OCI-LY3 (cell line): Measurements from ENCODE around the gene TCP11.

Source experiments
- H2AFZ ChIP-seq: fragments of 200-600, 300-600 bp; shearing (Covaris generic); 2 replicates; pipeline ENCODE4 v1.6.0; 2014; ENCODE audit warnings: antibody characterized with exemption, low read depth, low read length
- H3K27ac ChIP-seq: fragments of 200-600, 300-600 bp; sonication (generic); 2 replicates; pipeline ENCODE4 v1.5.1; 2014; ENCODE audit warnings: mild to moderate bottlenecking, low read length, moderate library complexity, mixed read lengths
- H3K27me3 ChIP-seq: fragments of 200-600, 300-600 bp; sonication (generic); 2 replicates; pipeline ENCODE4 v1.6.1; 2014; ENCODE audit warnings: low read depth, low read length, mixed read lengths
- H3K36me3 ChIP-seq: fragments of 200-600, 300-600 bp; sonication (generic); replicated peaks from 2 replicates; pipeline ENCODE3; 2014; ENCODE audit warnings: low read depth, low read length, mixed read lengths
- H3K4me1 ChIP-seq: fragments of 300-600, 200-600 bp; sonication (generic); 2 replicates; pipeline ENCODE4 v1.6.1; 2014; ENCODE audit warnings: low read length, mixed read lengths
- H3K4me2 ChIP-seq: fragments of 200-600, 300-600 bp; sonication (generic); 2 replicates; pipeline ENCODE4 v1.6.1; 2014; ENCODE audit warnings: low read length, mixed read lengths
- H3K4me3 ChIP-seq: fragments of 300-600, 200-600 bp; sonication (generic); 2 replicates; pipeline ENCODE4 v1.5.1; 2014; ENCODE audit warnings: antibody characterized with exemption, mild to moderate bottlenecking, low read length, moderate library complexity
- H3K79me2 ChIP-seq: fragments of 300-600, 200-600 bp; shearing (Covaris generic); 2 replicates; pipeline ENCODE4 v1.6.1; 2014; ENCODE audit warnings: mild to moderate bottlenecking, low read length, mixed read lengths
- H3K9ac ChIP-seq: fragments of 300-600, 200-600 bp; shearing (Covaris generic); 2 replicates; pipeline ENCODE4 v1.6.0; 2014; ENCODE audit warnings: mild to moderate bottlenecking, low read length, moderate library complexity
- H3K9me3 ChIP-seq: fragments of 200-600, 300-600 bp; shearing (Covaris generic); 2 replicates; pipeline ENCODE4 v1.6.1; 2014; ENCODE audit warnings: low read length, mixed read lengths; ENCODE audit not compliant: insufficient read depth
- H4K20me1 ChIP-seq: fragments of 200-600, 300-600 bp; sonication (generic); 2 replicates; pipeline ENCODE4 v1.6.1; 2016; ENCODE audit warnings: low read length, mixed read lengths; ENCODE audit not compliant: insufficient read depth
- EZH2phosphoT487 ChIP-seq: fragments of 200-600 bp; shearing (Covaris generic); IDR thresholded peaks from 2 replicates; pipeline ENCODE4 v1.6.1; 2018; ENCODE audit warnings: antibody characterized with exemption, mixed run types, low read depth
- TF ChIP-seq, protein P1 (sequence below): fragments of 200-600, 300-600 bp; sonication (generic); IDR thresholded peaks from 2 replicates; pipeline ENCODE4 v1.5.1; 2014; ENCODE audit warnings: antibody characterized with exemption, low read length, low read depth

TCP11 gene

DNA sequence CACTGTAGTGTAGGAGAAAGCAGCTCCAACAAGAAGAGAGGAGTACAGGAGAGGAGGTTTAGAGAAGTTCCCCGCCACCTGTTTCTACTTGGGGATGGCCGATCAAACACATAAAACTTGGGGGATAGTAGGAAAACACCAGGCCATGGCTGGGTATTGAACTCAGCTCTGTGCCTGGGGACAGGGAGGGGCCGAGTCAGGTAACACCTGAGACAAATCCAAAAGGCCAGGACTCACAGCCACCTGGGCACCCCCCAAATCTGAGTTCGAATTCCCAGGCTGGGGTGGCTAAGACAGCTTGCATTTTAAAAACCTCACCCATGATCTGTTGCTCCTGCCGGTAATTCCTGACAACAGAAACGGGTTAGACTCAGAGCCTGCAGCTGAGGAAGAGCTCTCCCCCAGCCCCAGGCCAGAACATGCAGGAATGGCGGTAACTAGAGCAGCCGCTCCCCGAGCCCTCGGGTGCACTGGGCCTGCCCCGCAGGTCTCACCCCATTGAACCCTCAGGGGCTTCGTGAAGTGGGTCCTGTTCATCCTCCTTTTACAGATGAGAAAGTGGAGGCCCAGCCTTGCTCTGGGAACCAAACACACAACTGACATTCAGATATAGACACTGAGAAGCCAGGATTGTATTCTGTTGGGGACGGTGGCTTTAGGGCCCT, 61.0 kb downstream of the TCP11 start:
- H3K79me2 ChIP-seq = no peaks in the 10 kb centered on the region
- TF ChIP-seq EZH2phosphoT487 = no peak
- TF ChIP-seq, protein P1, sequence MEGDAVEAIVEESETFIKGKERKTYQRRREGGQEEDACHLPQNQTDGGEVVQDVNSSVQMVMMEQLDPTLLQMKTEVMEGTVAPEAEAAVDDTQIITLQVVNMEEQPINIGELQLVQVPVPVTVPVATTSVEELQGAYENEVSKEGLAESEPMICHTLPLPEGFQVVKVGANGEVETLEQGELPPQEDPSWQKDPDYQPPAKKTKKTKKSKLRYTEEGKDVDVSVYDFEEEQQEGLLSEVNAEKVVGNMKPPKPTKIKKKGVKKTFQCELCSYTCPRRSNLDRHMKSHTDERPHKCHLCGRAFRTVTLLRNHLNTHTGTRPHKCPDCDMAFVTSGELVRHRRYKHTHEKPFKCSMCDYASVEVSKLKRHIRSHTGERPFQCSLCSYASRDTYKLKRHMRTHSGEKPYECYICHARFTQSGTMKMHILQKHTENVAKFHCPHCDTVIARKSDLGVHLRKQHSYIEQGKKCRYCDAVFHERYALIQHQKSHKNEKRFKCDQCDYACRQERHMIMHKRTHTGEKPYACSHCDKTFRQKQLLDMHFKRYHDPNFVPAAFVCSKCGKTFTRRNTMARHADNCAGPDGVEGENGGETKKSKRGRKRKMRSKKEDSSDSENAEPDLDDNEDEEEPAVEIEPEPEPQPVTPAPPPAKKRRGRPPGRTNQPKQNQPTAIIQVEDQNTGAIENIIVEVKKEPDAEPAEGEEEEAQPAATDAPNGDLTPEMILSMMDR = no peak
- H3K36me3 ChIP-seq = no peaks in the 10 kb centered on the region
- H3K27me3 ChIP-seq = no peaks in the 10 kb centered on the region
- no peak overlapping the region for H2AFZ ChIP-seq
- H3K4me3 ChIP-seq = no peak overlapping the region
- H3K4me1 ChIP-seq = peaks cover 6% of the 10 kb centered on the region; the same call in 1 of the 2 replicates
- H3K9me3 ChIP-seq = no peaks in the 10 kb centered on the region
- no peak overlapping the region for H3K9ac ChIP-seq
- H4K20me1 ChIP-seq = no peaks in the 10 kb centered on the region
- H3K4me2 ChIP-seq = no peak overlapping the region
- H3K27ac ChIP-seq = no peak overlapping the region

DNA sequence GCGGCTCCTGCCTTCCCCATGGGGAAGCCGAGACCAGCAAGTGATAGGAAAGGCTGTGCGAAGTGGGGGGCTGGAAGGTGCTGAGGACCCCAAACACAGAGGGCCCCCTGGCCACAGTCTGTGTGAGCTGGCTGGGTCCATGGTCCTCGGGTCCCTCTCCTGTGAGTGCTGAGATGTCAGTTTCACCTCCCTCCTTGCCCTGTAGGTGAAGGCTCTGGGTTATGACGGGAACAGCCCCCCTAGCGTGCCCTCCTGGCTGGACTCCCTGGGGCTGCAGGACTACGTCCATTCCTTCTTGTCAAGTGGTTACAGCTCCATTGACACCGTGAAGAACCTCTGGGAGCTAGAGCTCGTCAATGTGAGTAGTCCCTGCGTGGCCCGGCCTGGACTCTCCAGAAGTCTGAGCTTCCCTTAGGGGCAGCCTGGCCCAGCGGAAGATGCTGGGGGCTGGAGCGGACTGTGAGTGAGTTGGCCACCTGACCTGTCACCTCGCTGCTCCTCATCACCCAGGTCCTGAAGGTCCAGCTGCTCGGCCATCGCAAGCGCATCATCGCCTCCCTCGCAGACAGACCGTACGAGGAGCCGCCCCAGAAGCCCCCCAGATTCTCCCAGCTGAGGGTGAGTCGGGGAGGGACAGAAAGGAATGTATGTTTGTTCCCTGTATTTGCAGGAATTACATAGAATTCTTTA, 61.7 kb downstream of the TCP11 start:
- Histone ChIP-seq H3K27me3 (no peaks in the 10 kb centered on the region), H3K9me3 (no peaks in the 10 kb centered on the region), H3K4me1 (peaks cover 6% of the 10 kb centered on the region; the same call in 1 of the 2 replicates), H3K79me2 (no peaks in the 10 kb centered on the region), H3K36me3 (no peaks in the 10 kb centered on the region), H3K4me2 (no peak overlapping the region), H2AFZ (no peak overlapping the region), H3K4me3 (no peak overlapping the region), H3K9ac (no peak overlapping the region), H4K20me1 (no peaks in the 10 kb centered on the region), H3K27ac (no peak overlapping the region)
- no peak for TF ChIP-seq EZH2phosphoT487
- TF ChIP-seq, protein P1 = no peak

DNA sequence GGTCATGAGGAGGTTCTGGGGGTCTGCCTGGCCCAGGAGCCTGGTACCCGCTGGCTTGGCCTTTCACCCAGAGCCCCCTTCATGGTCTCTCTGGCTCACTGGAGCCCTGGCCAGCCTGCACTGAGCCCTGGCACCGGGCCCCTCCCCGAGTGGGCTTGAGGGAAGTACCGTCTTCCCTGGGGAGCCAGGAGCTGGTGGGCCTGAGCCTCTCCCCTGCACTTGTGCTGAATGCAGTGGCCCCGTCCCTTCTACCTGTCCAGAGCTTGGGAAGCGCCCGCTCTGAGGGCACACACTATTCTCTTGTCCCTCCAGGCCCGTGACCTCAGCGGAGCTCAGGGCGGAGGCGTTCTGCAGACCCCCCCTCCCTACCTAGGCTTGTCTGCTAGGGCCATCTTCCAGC, 62.2 kb downstream of the TCP11 start:
- Histone ChIP-seq H3K4me2 (no peak overlapping the region), H4K20me1 (no peaks in the 10 kb centered on the region), H3K9me3 (no peaks in the 10 kb centered on the region)

More for the DNA sequence above, 62.2 kb downstream of the TCP11 start:
- Histone ChIP-seq H3K36me3 (no peaks in the 10 kb centered on the region), H3K27ac (no peak overlapping the region), H3K4me1 (peaks cover 6% of the 10 kb centered on the region; the same call in 1 of the 2 replicates), H3K9ac (no peak overlapping the region), H2AFZ (no peak overlapping the region), H3K79me2 (no peaks in the 10 kb centered on the region), H3K4me3 (no peak overlapping the region), H3K27me3 (no peaks in the 10 kb centered on the region)
- TF ChIP-seq EZH2phosphoT487 = no peak
- TF ChIP-seq, protein P1 = no peak
